HG03432 (cell line): Measurements from ENCODE around the gene MYO5B.

Experiments
- ATAC-seq: cut with Tn5 transposase; IDR thresholded peaks from one replicate; pipeline ENCODE4 v1.9.1; 2021; ENCODE audit warnings: mild to moderate bottlenecking, moderate library complexity; ENCODE audit not compliant: unreplicated experiment

MYO5B gene

GRCh38 chr18:49778826-49779465 is 416.0 kb downstream of the MYO5B start:
- no peak for ATAC-seq
